Measurements from ENCODE around the gene PHLPP1. TPM values are rescaled to one million over a fixed set of nuclear protein-coding genes. Genes with fewer than 3 reads are reported as not detected.

Gene PHLPP1
- total RNA-seq, 1 donor from 2014 or later = 13.3 TPM

- FAIRE-seq (no peak), DNase-seq (ENCODE audit: low read depth) (no peak)
- H3K36me3 Mint-ChIP-seq (ENCODE audit: low read depth, unreplicated experiment) = no peaks in the 10 kb centered on the region
These were observed 281.2 kb downstream of the PHLPP1 start for GRCh38 chr18:62996566-62996965.

GRCh38 chr18:62997076-62997475 lies 281.7 kb downstream of the PHLPP1 start:
- Histone ChIP-seq H3K4me1 (ENCODE audit: insufficient read depth, low read length) (no peaks in the 10 kb centered on the region), H3K27me3 (ENCODE audit: insufficient read depth, low read length) (peaks cover 3% of the 10 kb centered on the region), H3K9me3 (ENCODE audit: insufficient read depth, low read depth, low read length) (no peaks in the 10 kb centered on the region), H3K79me2 (ENCODE audit: insufficient read depth, low read length) (no peaks in the 10 kb centered on the region), H3K4me2 (ENCODE audit: low read length) (no peak overlapping the region), H3K9ac (ENCODE audit: low read length) (no peak overlapping the region), H3K27ac (ENCODE audit: low read depth, low read length) (no peak overlapping the region), H3K36me3 (ENCODE audit: insufficient read depth, low read length) (no peaks in the 10 kb centered on the region), H3K4me3 (ENCODE audit: insufficient read depth, low read depth, low read length) (no peak overlapping the region), H4K20me1 (ENCODE audit: insufficient read depth, low read length) (no peaks in the 10 kb centered on the region), H2AFZ (ENCODE audit: low read depth, low read length) (no peak overlapping the region)
- Mint-ChIP-seq H3K27ac (ENCODE audit: unreplicated experiment) (no peak overlapping the region), H3K4me3 (ENCODE audit: unreplicated experiment) (no peak overlapping the region), H3K4me1 (ENCODE audit: low read depth, unreplicated experiment) (no peaks in the 10 kb centered on the region), H3K36me3 (ENCODE audit: low read depth, unreplicated experiment) (no peaks in the 10 kb centered on the region), H3K27me3 (ENCODE audit: low read depth, unreplicated experiment) (peaks cover 3% of the 10 kb centered on the region), H3K9me3 (ENCODE audit: unreplicated experiment) (peaks cover 4% of the 10 kb centered on the region)
- TF ChIP-seq CTCF (IDR thresholded peaks at IDR 0.05; ENCODE audit: insufficient read depth, low read depth, low read length) (no peak), EZH2 (IDR thresholded peaks at IDR 0.05; ENCODE audit: insufficient read depth, low read length) (no peak)
- no peak for DNase-seq (ENCODE audit: low read depth)
- FAIRE-seq = no peak

More at GRCh38 chr18:62996566-62996965, 281.2 kb downstream of the PHLPP1 start:
- Histone ChIP-seq H2AFZ (ENCODE audit: low read depth, low read length) (no peak overlapping the region), H3K36me3 (ENCODE audit: insufficient read depth, low read length) (no peaks in the 10 kb centered on the region), H3K4me3 (ENCODE audit: insufficient read depth, low read depth, low read length) (no peak overlapping the region), H3K27me3 (ENCODE audit: insufficient read depth, low read length) (peaks cover 3% of the 10 kb centered on the region), H3K27ac (ENCODE audit: low read depth, low read length) (no peak overlapping the region), H3K4me2 (ENCODE audit: low read length) (no peak overlapping the region), H3K9me3 (ENCODE audit: insufficient read depth, low read depth, low read length) (no peaks in the 10 kb centered on the region), H3K79me2 (ENCODE audit: insufficient read depth, low read length) (no peaks in the 10 kb centered on the region), H3K4me1 (ENCODE audit: insufficient read depth, low read length) (no peaks in the 10 kb centered on the region), H3K9ac (ENCODE audit: low read length) (no peak overlapping the region), H4K20me1 (ENCODE audit: insufficient read depth, low read length) (no peaks in the 10 kb centered on the region)
- Mint-ChIP-seq H3K27ac (ENCODE audit: unreplicated experiment) (no peak overlapping the region), H3K9me3 (ENCODE audit: unreplicated experiment) (peaks cover 2% of the 10 kb centered on the region), H3K4me3 (ENCODE audit: unreplicated experiment) (no peak overlapping the region), H3K4me1 (ENCODE audit: low read depth, unreplicated experiment) (no peaks in the 10 kb centered on the region), H3K27me3 (ENCODE audit: low read depth, unreplicated experiment) (peaks cover 3% of the 10 kb centered on the region)
- no peak for TF ChIP-seq CTCF (IDR thresholded peaks at IDR 0.05; ENCODE audit: insufficient read depth, low read depth, low read length)
- no peak for TF ChIP-seq EZH2 (IDR thresholded peaks at IDR 0.05; ENCODE audit: insufficient read depth, low read length)

- Mint-ChIP-seq H3K27ac (ENCODE audit: unreplicated experiment) (no peak overlapping the region), H3K27me3 (ENCODE audit: low read depth, unreplicated experiment) (peaks cover 3% of the 10 kb centered on the region)
- FAIRE-seq = no peak
These were observed 283.1 kb downstream of the PHLPP1 start for GRCh38 chr18:62998443-62998842.

More at GRCh38 chr18:62998443-62998842, 283.1 kb downstream of the PHLPP1 start:
- H4K20me1 ChIP-seq (ENCODE audit: insufficient read depth, low read length) = no peaks in the 10 kb centered on the region
- Mint-ChIP-seq H3K4me3 (ENCODE audit: unreplicated experiment) (no peak overlapping the region), H3K36me3 (ENCODE audit: low read depth, unreplicated experiment) (no peaks in the 10 kb centered on the region), H3K4me1 (ENCODE audit: low read depth, unreplicated experiment) (no peaks in the 10 kb centered on the region), H3K9me3 (ENCODE audit: unreplicated experiment) (peaks cover 2% of the 10 kb centered on the region)
- no peak overlapping the region for H3K9ac ChIP-seq (ENCODE audit: low read length)
- no peak for TF ChIP-seq EZH2 (IDR thresholded peaks at IDR 0.05; ENCODE audit: insufficient read depth, low read length)
- TF ChIP-seq CTCF (IDR thresholded peaks at IDR 0.05; ENCODE audit: insufficient read depth, low read depth, low read length) = no peak
- H3K4me3 ChIP-seq (ENCODE audit: insufficient read depth, low read depth, low read length) = no peak overlapping the region
- H3K79me2 ChIP-seq (ENCODE audit: insufficient read depth, low read length) = no peaks in the 10 kb centered on the region
- H3K4me1 ChIP-seq (ENCODE audit: insufficient read depth, low read length) = no peaks in the 10 kb centered on the region
- H2AFZ ChIP-seq (ENCODE audit: low read depth, low read length) = no peak overlapping the region
- no peak for DNase-seq (ENCODE audit: low read depth)
- no peak overlapping the region for H3K27ac ChIP-seq (ENCODE audit: low read depth, low read length)
- no peaks in the 10 kb centered on the region for H3K27me3 ChIP-seq (ENCODE audit: insufficient read depth, low read length)
- no peaks in the 10 kb centered on the region for H3K36me3 ChIP-seq (ENCODE audit: insufficient read depth, low read length)
- H3K4me2 ChIP-seq (ENCODE audit: low read length) = no peak overlapping the region
- H3K9me3 ChIP-seq (ENCODE audit: insufficient read depth, low read depth, low read length) = peaks cover 3% of the 10 kb centered on the region

Data from astrocyte (in vitro differentiated cells and primary cell).